BJ (cell line): ENCODE measurements around the gene GMPPB. TPM values are rescaled to one million over a fixed set of nuclear protein-coding genes. Genes with fewer than 3 reads are reported as not detected.
"Not testable (repeated sequence)": the region's sequence is repeated elsewhere in the genome, so short reads cannot be mapped to it uniquely, and the experiment has no call there.

ENCODE experiments used
- CTCF ChIA-PET: fragments of 350-600 bp; formaldehyde crosslinking; extraction: SDS; loops from one replicate; lab custom pipeline; 2021; ENCODE audit warnings: antibody characterized with exemption, inconsistent platforms; lab: Yijun Ruan, JAX
- POLR2A ChIA-PET: fragments of 300-600 bp; sonication (Branson Sonifier 250); formaldehyde crosslinking; extraction: SDS; loops from one replicate; lab custom pipeline; 2021; ENCODE audit warnings: antibody characterized with exemption; lab: Charles Lee
- DNase-seq: peaks from one replicate; pipeline ENCODE4 v3.0.0-alpha.2; 2011; ENCODE audit warnings: low read depth
- H3K27me3 ChIP-seq: 2 replicates; pipeline ENCODE4 v1.6.0; 2011; ENCODE audit warnings: low read length; ENCODE audit not compliant: control insufficient read depth, insufficient read depth
- H3K36me3 ChIP-seq: 2 replicates; pipeline ENCODE4 v1.5.1; 2011; ENCODE audit warnings: low read length; ENCODE audit not compliant: control insufficient read depth, insufficient read depth
- H3K4me3 ChIP-seq: 2 replicates; pipeline ENCODE4 v1.5.1; 2011; ENCODE audit warnings: low read depth, mild to moderate bottlenecking, control low read depth, low read length
- CTCF ChIP-seq: IDR thresholded peaks from 2 replicates; pipeline ENCODE4 v1.5.1; 2011; ENCODE audit warnings: low read depth, mild to moderate bottlenecking, control low read depth, inconsistent platforms, low read length, moderate library complexity; ENCODE audit not compliant: insufficient read depth
- polyA plus RNA-seq: library from polyadenylated mRNA; depleted of rRNA; stranded (reverse); fragments of >200 nt; gene quantifications from 2 replicates; pipeline ENCODE4 v1.2.3, GENCODE V29; 2011

The GMPPB gene
- polyA plus RNA-seq, 1 experiment, result 30.0 TPM

- Histone ChIP-seq H3K27me3 (no peaks in the 10 kb centered on the region), H3K4me3 (no peak overlapping the region), H3K36me3 (peaks cover 47% of the 10 kb centered on the region)
- CTCF ChIA-PET, result interaction anchor here (0.6 to 4.9 kb wide), 17 partner anchors 9 to 865 kb away, joined by 3 to 31 read pairs (median 5); partner anchors contain the start of genes AMIGO3, INKA1, MST1 and RNF123
- DNase-seq, result no peak
- POLR2A ChIA-PET, result no interaction called here
- peak; percentile 68 for TF ChIP-seq CTCF
These were observed 22.2 kb downstream of the GMPPB start for GRCh38 chr3:49701388-49702077.

- DNase-seq, result no peak
- CTCF ChIA-PET, result interaction anchor here (0.6 to 4.9 kb wide), 15 partner anchors 8 to 864 kb away, joined by 3 to 31 read pairs (median 5); partner anchors contain the start of genes AMIGO3, INKA1, MST1 and RNF123
- 0 out of 2 replicates have a peak, but pooled peaks have one; percentile 5 for TF ChIP-seq CTCF
- POLR2A ChIA-PET, result no interaction called here
- peaks cover 42% of the 10 kb centered on the region for H3K36me3 ChIP-seq
- H3K4me3 ChIP-seq, result no peak overlapping the region
- no peaks in the 10 kb centered on the region for H3K27me3 ChIP-seq
These were observed 23.2 kb downstream of the GMPPB start for GRCh38 chr3:49700453-49701128.

- no peak for TF ChIP-seq CTCF
- H3K27me3 ChIP-seq, result no peaks in the 10 kb centered on the region
- DNase-seq, result no peak
- peaks cover 38% of the 10 kb centered on the region for H3K36me3 ChIP-seq
- ChIA-PET CTCF (interaction anchor here (1.5 to 4.9 kb wide), 3 partner anchors 12 to 139 kb away, joined by 6 to 31 read pairs (median 9); no protein-coding TSS in a partner anchor), POLR2A (no interaction called here)
- no peak overlapping the region for H3K4me3 ChIP-seq
These were observed 23.7 kb downstream of the GMPPB start for GRCh38 chr3:49700014-49700413.

- H3K4me3 ChIP-seq, result no peak overlapping the region
- TF ChIP-seq CTCF, result no peak
- peaks cover 33% of the 10 kb centered on the region for H3K36me3 ChIP-seq
- CTCF ChIA-PET, result interaction anchor here (1.9 kb wide), 1 partner anchor 18 kb away, joined by 6 read pairs; no protein-coding TSS in a partner anchor
- no peaks in the 10 kb centered on the region for H3K27me3 ChIP-seq
- no peak for DNase-seq
- POLR2A ChIA-PET, result no interaction called here
These were observed 24.3 kb downstream of the GMPPB start for GRCh38 chr3:49699281-49699979.

- POLR2A ChIA-PET, H3K4me3 ChIP-seq, H3K27me3 ChIP-seq, DNase-seq, CTCF ChIA-PET: not testable (repeated sequence)
- peaks cover 21% of the 10 kb centered on the region for H3K36me3 ChIP-seq
These were observed 28.3 kb downstream of the GMPPB start for GRCh38 chr3:49695350-49696015.

- peaks cover 13% of the 10 kb centered on the region for H3K36me3 ChIP-seq
- H3K4me3 ChIP-seq, POLR2A ChIA-PET, DNase-seq, H3K27me3 ChIP-seq: not testable (repeated sequence)
- CTCF ChIA-PET, result interaction anchor here (0.6 to 1.6 kb wide), 2 partner anchors 141 to 155 kb away, joined by 3 to 5 read pairs; no protein-coding TSS in a partner anchor
These were observed 29.2 kb downstream of the GMPPB start for GRCh38 chr3:49694409-49695070.

- H3K36me3 ChIP-seq, H3K4me3 ChIP-seq, H3K27me3 ChIP-seq, CTCF ChIA-PET, DNase-seq, POLR2A ChIA-PET: not testable (repeated sequence)
These were observed 32.3 kb downstream of the GMPPB start for GRCh38 chr3:49691481-49691880.
